Spleen (tissue), 7 donors: ENCODE data around the gene TMEM63C.

Source experiments
- CTCF ChIP-seq, 11 experiments: fragments of 200-600 bp in 7 of 11; fragments of 450-650 bp in 4 of 11; sonication (generic) in 4 of 11; IDR thresholded peaks in 8 of 11; conservative IDR thresholded peaks in 3 of 11; 1 replicate in 7 of 11; 2 replicates in 4 of 11; pipeline versions ENCODE4 v1.4.0 to v1.8.0; 2016 to 2021; ENCODE audit warnings: antibody characterized with exemption in 11 of 11, inconsistent platforms in 4 of 11, mild to moderate bottlenecking in 1 of 11
- POLR2A ChIP-seq, 3 donors: fragments of 450-650 bp; IDR thresholded peaks; one replicate each; pipeline ENCODE4 v1.5.1; 2017; ENCODE audit warnings: antibody characterized with exemption in 3 of 3, mild to moderate bottlenecking in 1 of 3
- donor health status: DM: no; HTN: no; CAD: no; lungs with moderate emphysema.
- donor health status: DM: no; HTN: no; CAD: no.
- donor health status: DM: no; HTN: no; CAD: no.

DNA sequence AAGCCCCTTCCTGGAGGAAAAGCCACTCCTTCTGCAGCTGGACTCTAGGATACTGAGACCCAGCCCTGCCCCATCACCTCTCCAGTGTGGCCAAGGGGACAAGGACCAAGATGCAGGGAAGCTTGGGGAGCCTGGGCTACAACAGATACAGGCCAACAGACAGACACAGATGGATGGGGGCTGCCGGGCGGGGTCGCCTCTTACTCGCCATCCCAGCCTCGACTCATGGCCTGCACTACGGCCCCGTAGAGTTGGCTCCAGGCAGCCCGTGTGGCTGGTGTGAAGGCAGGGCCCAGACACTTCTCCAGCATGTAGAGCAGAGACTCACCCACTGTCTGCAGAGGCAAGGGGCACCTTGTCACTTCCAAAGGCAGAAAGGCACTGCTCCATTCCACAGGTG, 84.7 kb downstream of the TMEM63C start:
- no peak for TF ChIP-seq POLR2A (IDR thresholded peaks at IDR 0.05)
- no peak for TF ChIP-seq CTCF (IDR thresholded peaks at IDR 0.05 in 8 of 11, conservative IDR thresholded peaks at IDR 0.05 in 3 of 11)
